Stimulated activated CD4-positive, alpha-beta T cell treated with anti-CD3 and anti-CD28 coated beads, Interleukin-12 subunit alpha, Interleukin-12 subunit beta, amount 100 ng/mL, for 4 hours (primary cell): Measurements from ENCODE around the gene ITPRIPL2.

Source experiments
- DNase-seq: peaks from one replicate; pipeline ENCODE4 v3.0.0-alpha.2; 2020

The ITPRIPL2 gene

GRCh38 chr16:19093631-19094541 lies 19.9 kb upstream of the ITPRIPL2 start:
- DNase-seq = no peak

- no peak for DNase-seq
Measured at GRCh38 chr16:19094542-19095365, 19.0 kb upstream of the ITPRIPL2 start.

GRCh38 chr16:19095654-19096053 lies 18.1 kb upstream of the ITPRIPL2 start:
- DNase-seq = no peak

GRCh38 chr16:19098173-19098572 lies 15.6 kb upstream of the ITPRIPL2 start:
- DNase-seq = no peak

GRCh38 chr16:19102187-19102872 lies 11.4 kb upstream of the ITPRIPL2 start:
- DNase-seq = no peak

GRCh38 chr16:19104607-19105006 lies 9.2 kb upstream of the ITPRIPL2 start:
- no peak for DNase-seq

- no peak for DNase-seq
Measured at GRCh38 chr16:19105131-19105530, 8.6 kb upstream of the ITPRIPL2 start.

- no peak for DNase-seq
Measured at GRCh38 chr16:19105891-19106624, 7.7 kb upstream of the ITPRIPL2 start.

GRCh38 chr16:19106625-19107020 lies 7.1 kb upstream of the ITPRIPL2 start:
- no peak for DNase-seq

GRCh38 chr16:19108409-19109287 lies 5.1 kb upstream of the ITPRIPL2 start:
- no peak for DNase-seq

- DNase-seq = no peak
Measured at GRCh38 chr16:19109288-19109664, 4.5 kb upstream of the ITPRIPL2 start.

- DNase-seq = no peak
Measured at GRCh38 chr16:19110537-19111360, 3.0 kb upstream of the ITPRIPL2 start.

GRCh38 chr16:19112099-19112407 lies 1.7 kb upstream of the ITPRIPL2 start:
- no peak for DNase-seq

- DNase-seq = no peak
Measured at GRCh38 chr16:19114359-19115147, 789 bp downstream of the ITPRIPL2 start.

GRCh38 chr16:19115148-19116021 lies 1.6 kb downstream of the ITPRIPL2 start:
- no peak for DNase-seq

- no peak for DNase-seq
Measured at GRCh38 chr16:19116711-19117449, 3.1 kb downstream of the ITPRIPL2 start.

GRCh38 chr16:19118938-19119431 lies 5.2 kb downstream of the ITPRIPL2 start:
- DNase-seq = no peak

- DNase-seq = no peak
Measured at GRCh38 chr16:19119564-19119963, 5.8 kb downstream of the ITPRIPL2 start.
